ENCODE results near the gene MEF2A.

GRCh38 chr15:99586121-99586520, 20.3 kb downstream of the MEF2A start:
- TF ChIP-seq CTCF (IDR thresholded peaks at IDR 0.05) (no peak), EZH2 (IDR thresholded peaks at IDR 0.05; ENCODE audit: borderline replicate concordance, insufficient read depth, low read depth, low read length, poor library complexity, severe bottlenecking) (no peak)
